ENCODE measurements around the gene IL21R. TPM values are rescaled to one million over a fixed set of nuclear protein-coding genes. Genes with fewer than 3 reads are reported as not detected.

The IL21R gene
- total RNA-seq, 4 donors from 2014 or later = 0.08 to 1.2 (median 0.23) TPM

GRCh38 chr16:27489906-27490305 lies 87.9 kb downstream of the IL21R start:
- Histone ChIP-seq H3K27me3 (no peaks in the 10 kb centered on the region), H3K36me3 (peaks cover 98% of the 10 kb centered on the region)
- WGBS = 86% methylated on average over 7 of the region's 7 CpGs

GRCh38 chr16:27491894-27492587 lies 90.1 kb downstream of the IL21R start:
- no peak for DNase-seq (ENCODE audit: low spot score in 2 of 2)
- no peaks in the 10 kb centered on the region for H3K27me3 ChIP-seq
- TF ChIP-seq EP300 (IDR thresholded peaks at IDR 0.05) (no peak), POLR2A (IDR thresholded peaks at IDR 0.05) (no peak), CTCF (IDR thresholded peaks at IDR 0.05) (no peak), POLR2AphosphoS5 (IDR thresholded peaks at IDR 0.05) (no peak)
- peaks cover 98% of the 10 kb centered on the region for H3K36me3 ChIP-seq
- H3K4me3 ChIP-seq = no peak overlapping the region
- no peak overlapping the region for H3K27ac ChIP-seq
- H3K9me3 ChIP-seq = no peaks in the 10 kb centered on the region
- H3K4me1 ChIP-seq = no peaks in the 10 kb centered on the region
- 79% methylated on average over 16 of the region's 16 CpGs for WGBS

More at GRCh38 chr16:27489906-27490305, 87.9 kb downstream of the IL21R start:
- Histone ChIP-seq H3K4me3 (no peak overlapping the region), H3K27ac (no peak overlapping the region), H3K9me3 (no peaks in the 10 kb centered on the region), H3K4me1 (no peaks in the 10 kb centered on the region)
- DNase-seq (ENCODE audit: low spot score in 2 of 2) = no peak
- TF ChIP-seq POLR2A (IDR thresholded peaks at IDR 0.05) (no peak), POLR2AphosphoS5 (IDR thresholded peaks at IDR 0.05) (no peak), CTCF (IDR thresholded peaks at IDR 0.05) (no peak), EP300 (IDR thresholded peaks at IDR 0.05) (no peak)

- Histone ChIP-seq H3K9me3 (no peaks in the 10 kb centered on the region), H3K36me3 (peaks cover 98% of the 10 kb centered on the region), H3K4me3 (no peak overlapping the region), H3K4me1 (no peaks in the 10 kb centered on the region), H3K27ac (no peak overlapping the region), H3K27me3 (no peaks in the 10 kb centered on the region)
- WGBS = 93% methylated on average over 11 of the region's 11 CpGs
- DNase-seq (ENCODE audit: low spot score in 2 of 2) = no peak
- TF ChIP-seq POLR2A (IDR thresholded peaks at IDR 0.05) = no peak
- no peak for TF ChIP-seq CTCF (IDR thresholded peaks at IDR 0.05)
- TF ChIP-seq EP300 (IDR thresholded peaks at IDR 0.05) = no peak
- TF ChIP-seq POLR2AphosphoS5 (IDR thresholded peaks at IDR 0.05) = no peak
Observed at GRCh38 chr16:27492588-27492979, 90.6 kb downstream of the IL21R start.

GRCh38 chr16:27495191-27495590 lies 93.2 kb downstream of the IL21R start:
- WGBS = 52% methylated on average over 13 of the region's 13 CpGs
- no peak for TF ChIP-seq POLR2AphosphoS5 (IDR thresholded peaks at IDR 0.05)
- TF ChIP-seq POLR2A (IDR thresholded peaks at IDR 0.05) = no peak
- no peak for TF ChIP-seq EP300 (IDR thresholded peaks at IDR 0.05)
- TF ChIP-seq CTCF (IDR thresholded peaks at IDR 0.05) = no peak
- Histone ChIP-seq H3K27me3 (no peaks in the 10 kb centered on the region), H3K4me1 (no peaks in the 10 kb centered on the region), H3K36me3 (peaks cover 98% of the 10 kb centered on the region), H3K4me3 (no peak overlapping the region), H3K27ac (no peak overlapping the region), H3K9me3 (no peaks in the 10 kb centered on the region)
- no peak for DNase-seq (ENCODE audit: low spot score in 2 of 2)

- 82% methylated on average over 5 of the region's 9 CpGs for WGBS
Observed at GRCh38 chr16:27498031-27498825, 96.3 kb downstream of the IL21R start.

More at GRCh38 chr16:27498031-27498825, 96.3 kb downstream of the IL21R start:
- H3K9me3 ChIP-seq = no peaks in the 10 kb centered on the region
- H3K4me3 ChIP-seq = no peak overlapping the region
- TF ChIP-seq CTCF (IDR thresholded peaks at IDR 0.05) (no peak), EP300 (IDR thresholded peaks at IDR 0.05) (no peak), POLR2AphosphoS5 (IDR thresholded peaks at IDR 0.05) (no peak), POLR2A (IDR thresholded peaks at IDR 0.05) (no peak)
- no peaks in the 10 kb centered on the region for H3K4me1 ChIP-seq
- DNase-seq (ENCODE audit: low spot score in 2 of 2) = no peak
- H3K27me3 ChIP-seq = no peaks in the 10 kb centered on the region
- peaks cover 99% of the 10 kb centered on the region for H3K36me3 ChIP-seq
- no peak overlapping the region for H3K27ac ChIP-seq

Data from suprapubic skin (tissue), 4 donors.